PFSK-1 (cell line): ENCODE measurements around the gene ITGA11.

Experiments
- POLR2AphosphoS5 ChIP-seq: IDR thresholded peaks from 2 replicates; pipeline ENCODE4 v1.6.1; 2012; ENCODE audit warnings: low read depth, mild to moderate bottlenecking, control low read depth, low read length, moderate library complexity
- TAF1 ChIP-seq: IDR thresholded peaks from 2 replicates; pipeline ENCODE4 v1.6.1; 2012; ENCODE audit warnings: low read length, control low read depth, borderline replicate concordance; ENCODE audit not compliant: insufficient read depth
- TF ChIP-seq, protein P1 (sequence below), 2 experiments: IDR thresholded peaks; 2 replicates each; pipeline versions ENCODE4 v1.6.1 to v1.8.0; 2011 to 2012; ENCODE audit warnings: low read depth in 2 of 2, low read length in 2 of 2, control low read depth in 1 of 2, inconsistent platforms in 1 of 2, mild to moderate bottlenecking in 1 of 2, moderate library complexity in 1 of 2; ENCODE audit not compliant: insufficient read depth in 1 of 2

DNA sequence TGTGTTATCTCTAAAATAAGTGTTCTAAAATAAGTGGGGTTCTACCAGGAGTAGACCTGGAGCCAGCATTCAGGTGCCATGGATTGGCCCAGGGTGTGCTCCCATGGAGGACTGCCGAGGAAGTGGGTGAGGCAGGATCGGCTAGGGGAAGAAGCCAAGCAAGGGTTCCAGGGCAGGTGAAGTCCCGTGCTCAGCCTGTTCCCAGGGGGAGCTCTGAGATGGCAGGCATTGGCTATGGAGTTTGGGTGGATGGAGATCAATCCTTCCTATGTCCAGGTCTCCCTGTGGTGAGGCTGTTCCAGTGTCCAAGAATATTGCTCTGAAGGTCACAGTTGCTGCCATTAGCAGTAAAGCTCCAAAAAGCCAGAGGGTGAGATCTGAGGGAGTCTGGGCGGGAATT lies 46.9 kb upstream of the ITGA11 start:
- TF ChIP-seq, protein P1, sequence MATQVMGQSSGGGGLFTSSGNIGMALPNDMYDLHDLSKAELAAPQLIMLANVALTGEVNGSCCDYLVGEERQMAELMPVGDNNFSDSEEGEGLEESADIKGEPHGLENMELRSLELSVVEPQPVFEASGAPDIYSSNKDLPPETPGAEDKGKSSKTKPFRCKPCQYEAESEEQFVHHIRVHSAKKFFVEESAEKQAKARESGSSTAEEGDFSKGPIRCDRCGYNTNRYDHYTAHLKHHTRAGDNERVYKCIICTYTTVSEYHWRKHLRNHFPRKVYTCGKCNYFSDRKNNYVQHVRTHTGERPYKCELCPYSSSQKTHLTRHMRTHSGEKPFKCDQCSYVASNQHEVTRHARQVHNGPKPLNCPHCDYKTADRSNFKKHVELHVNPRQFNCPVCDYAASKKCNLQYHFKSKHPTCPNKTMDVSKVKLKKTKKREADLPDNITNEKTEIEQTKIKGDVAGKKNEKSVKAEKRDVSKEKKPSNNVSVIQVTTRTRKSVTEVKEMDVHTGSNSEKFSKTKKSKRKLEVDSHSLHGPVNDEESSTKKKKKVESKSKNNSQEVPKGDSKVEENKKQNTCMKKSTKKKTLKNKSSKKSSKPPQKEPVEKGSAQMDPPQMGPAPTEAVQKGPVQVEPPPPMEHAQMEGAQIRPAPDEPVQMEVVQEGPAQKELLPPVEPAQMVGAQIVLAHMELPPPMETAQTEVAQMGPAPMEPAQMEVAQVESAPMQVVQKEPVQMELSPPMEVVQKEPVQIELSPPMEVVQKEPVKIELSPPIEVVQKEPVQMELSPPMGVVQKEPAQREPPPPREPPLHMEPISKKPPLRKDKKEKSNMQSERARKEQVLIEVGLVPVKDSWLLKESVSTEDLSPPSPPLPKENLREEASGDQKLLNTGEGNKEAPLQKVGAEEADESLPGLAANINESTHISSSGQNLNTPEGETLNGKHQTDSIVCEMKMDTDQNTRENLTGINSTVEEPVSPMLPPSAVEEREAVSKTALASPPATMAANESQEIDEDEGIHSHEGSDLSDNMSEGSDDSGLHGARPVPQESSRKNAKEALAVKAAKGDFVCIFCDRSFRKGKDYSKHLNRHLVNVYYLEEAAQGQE (IDR thresholded peaks at IDR 0.05; ENCODE audit: insufficient read depth in 1 of 2, low read depth in 2 of 2, low read length in 2 of 2), result no peak
- TF ChIP-seq TAF1, result no peak
- no peak for TF ChIP-seq POLR2AphosphoS5
